Body of pancreas (tissue), 4 donors: ENCODE results near the gene C3orf18. TPM values are rescaled to one million over a fixed set of nuclear protein-coding genes. Genes with fewer than 3 reads are reported as not detected.
A peak's percentile ranks its signal among the peaks of the same experiment; 100 is the strongest.

Source experiments
- ATAC-seq: fragments of 150-250 bp; one replicate; pipeline ENCODE4 v1.9.1; 2016
- DNase-seq, 4 donors: peaks; one replicate each; pipeline ENCODE4 v3.0.0-alpha.2; 2019
- H3K27ac ChIP-seq, 4 donors: fragments of 200-600 bp; sonication (generic); 1 replicate in 3 of 4; 2 replicates in 1 of 4; pipeline versions ENCODE4 v1.5.1 to v1.6.1; 2016 to 2019; ENCODE audit warnings: mild to moderate bottlenecking in 1 of 4, mixed read lengths in 1 of 4, moderate library complexity in 1 of 4
- H3K27me3 ChIP-seq, 2 donors: fragments of 200-600 bp; sonication (generic); one replicate each; pipeline ENCODE4 v1.6.0; 2016; ENCODE audit warnings: mild to moderate bottlenecking in 1 of 2
- H3K36me3 ChIP-seq, 2 donors: fragments of 200-600 bp; sonication (generic); replicated peaks in 1 of 2; 2 replicates each; pipeline ENCODE4 v1.5.1; 2016; ENCODE audit warnings: low read depth in 2 of 2; ENCODE audit not compliant: insufficient read depth in 1 of 2
- H3K4me1 ChIP-seq: fragments of 200-600 bp; sonication (generic); one replicate; pipeline ENCODE4 v1.6.0; 2016
- H3K4me3 ChIP-seq, 2 donors: fragments of 200-600 bp; sonication (generic); 1 replicate in 1 of 2; 2 replicates in 1 of 2; pipeline ENCODE4 v1.5.1; 2016 to 2019
- H3K9me3 ChIP-seq, 3 donors: fragments of 200-600 bp; sonication (generic); 1 replicate in 2 of 3; 2 replicates in 1 of 3; pipeline ENCODE4 v1.5.1; 2016
- POLR2A ChIP-seq, 3 donors: fragments of 450-650 bp; IDR thresholded peaks; one replicate each; pipeline ENCODE4 v1.6.1; 2016; ENCODE audit warnings: antibody characterized with exemption in 3 of 3, mild to moderate bottlenecking in 2 of 3
- WGBS, 2 donors: methylation state at CpG; one replicate each; pipeline ENCODE4 v1.1.5; 2017; 5-methylcytosine and 5-hydroxymethylcytosine counted together
- intact Hi-C: fragments of 100-400 bp; cut with DNase I; formaldehyde crosslinking; loops from one replicate; pipeline ENCODE4 v1.15.1; 2023
- total RNA-seq, 2 donors: library from RNA; depleted of rRNA; stranded (reverse); fragments of >200 nt; gene quantifications; one replicate each; pipeline ENCODE4 v1.1.0, GENCODE V29; 2016
- TF ChIP-seq, protein P1 (sequence below), 7 experiments: fragments of 450-650 bp in 4 of 7; fragments of 200-600 bp in 3 of 7; sonication (generic) in 3 of 7; IDR thresholded peaks; one replicate each; pipeline ENCODE4 v1.5.1; 2016 to 2019; ENCODE audit warnings: antibody characterized with exemption in 7 of 7

C3orf18 gene
- total RNA-seq, 2 donors from 2014 or later = 6.3 to 11.4 TPM

- no peak for TF ChIP-seq POLR2A (IDR thresholded peaks at IDR 0.05)
- TF ChIP-seq, protein P1, sequence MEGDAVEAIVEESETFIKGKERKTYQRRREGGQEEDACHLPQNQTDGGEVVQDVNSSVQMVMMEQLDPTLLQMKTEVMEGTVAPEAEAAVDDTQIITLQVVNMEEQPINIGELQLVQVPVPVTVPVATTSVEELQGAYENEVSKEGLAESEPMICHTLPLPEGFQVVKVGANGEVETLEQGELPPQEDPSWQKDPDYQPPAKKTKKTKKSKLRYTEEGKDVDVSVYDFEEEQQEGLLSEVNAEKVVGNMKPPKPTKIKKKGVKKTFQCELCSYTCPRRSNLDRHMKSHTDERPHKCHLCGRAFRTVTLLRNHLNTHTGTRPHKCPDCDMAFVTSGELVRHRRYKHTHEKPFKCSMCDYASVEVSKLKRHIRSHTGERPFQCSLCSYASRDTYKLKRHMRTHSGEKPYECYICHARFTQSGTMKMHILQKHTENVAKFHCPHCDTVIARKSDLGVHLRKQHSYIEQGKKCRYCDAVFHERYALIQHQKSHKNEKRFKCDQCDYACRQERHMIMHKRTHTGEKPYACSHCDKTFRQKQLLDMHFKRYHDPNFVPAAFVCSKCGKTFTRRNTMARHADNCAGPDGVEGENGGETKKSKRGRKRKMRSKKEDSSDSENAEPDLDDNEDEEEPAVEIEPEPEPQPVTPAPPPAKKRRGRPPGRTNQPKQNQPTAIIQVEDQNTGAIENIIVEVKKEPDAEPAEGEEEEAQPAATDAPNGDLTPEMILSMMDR (IDR thresholded peaks at IDR 0.05) = no peak
Observed at GRCh38 chr3:50574444-50574831, 6.9 kb upstream of the C3orf18 start.

GRCh38 chr3:50573566-50574443 is 6.3 kb upstream of the C3orf18 start:
- TF ChIP-seq, protein P1 (IDR thresholded peaks at IDR 0.05) = no peak
- no peak for TF ChIP-seq POLR2A (IDR thresholded peaks at IDR 0.05)
- intact Hi-C loops = loop anchor here (2.0 kb wide), 1 partner anchor 41 kb away; no protein-coding TSS in a partner anchor

More at GRCh38 chr3:50574444-50574831, 6.9 kb upstream of the C3orf18 start:
- peaks cover 22% of the 10 kb centered on the region for H3K4me1 ChIP-seq
- ATAC-seq (no peak), DNase-seq (no peak)
- H3K36me3 ChIP-seq = no peaks in the 10 kb centered on the region
- no peak overlapping the region for H3K4me3 ChIP-seq
- 82% methylated on average over 1 of the region's 1 CpG; no CpG with 5 or more reads in 1 of the 2 donors for WGBS, 2 donors
- H3K27me3 ChIP-seq = no peaks in the 10 kb centered on the region
- intact Hi-C loops = no loop called here
- no peaks in the 10 kb centered on the region for H3K9me3 ChIP-seq
- H3K27ac ChIP-seq = no peak overlapping the region

GRCh38 chr3:50572801-50573371 is 5.3 kb upstream of the C3orf18 start:
- H3K27ac ChIP-seq = no peak overlapping the region
- H3K9me3 ChIP-seq = no peaks in the 10 kb centered on the region
- H3K36me3 ChIP-seq = no peaks in the 10 kb centered on the region
- WGBS, 2 donors = 74 to 77% methylated on average over 4 of the region's 4 CpGs
- intact Hi-C loops = loop anchor here (2.0 kb wide), 1 partner anchor 42 kb away; no protein-coding TSS in a partner anchor
- no peak for DNase-seq
- TF ChIP-seq, protein P1 (IDR thresholded peaks at IDR 0.05) = no peak
- no peak for TF ChIP-seq POLR2A (IDR thresholded peaks at IDR 0.05)
- H3K27me3 ChIP-seq = no peaks in the 10 kb centered on the region
- H3K4me3 ChIP-seq = no peak overlapping the region
- no peak for ATAC-seq
- peaks cover 27% of the 10 kb centered on the region for H3K4me1 ChIP-seq

More at GRCh38 chr3:50573566-50574443, 6.3 kb upstream of the C3orf18 start:
- Histone ChIP-seq H3K36me3 (no peaks in the 10 kb centered on the region), H3K9me3 (no peaks in the 10 kb centered on the region), H3K4me1 (peaks cover 22% of the 10 kb centered on the region), H3K27me3 (no peaks in the 10 kb centered on the region), H3K4me3 (no peak overlapping the region), H3K27ac (no peak overlapping the region)
- DNase-seq = no peak
- WGBS, 2 donors = 85% methylated on average over 3 to 8 of the region's 8 CpGs
- ATAC-seq = no peak

GRCh38 chr3:50572158-50572557 is 4.6 kb upstream of the C3orf18 start:
- WGBS, 2 donors = 7 to 17% methylated on average over 1 of the region's 1 CpG
- ATAC-seq (peak; percentile 39), DNase-seq (peak; percentile 78 to 84 (median 81))
- TF ChIP-seq, protein P1 (IDR thresholded peaks at IDR 0.05) = peak; percentile 85 to 98 (median 94)
- no peak for TF ChIP-seq POLR2A (IDR thresholded peaks at IDR 0.05)
- intact Hi-C loops = loop anchor here (2.0 kb wide), 1 partner anchor 43 kb away; no protein-coding TSS in a partner anchor
- Histone ChIP-seq H3K36me3 (no peaks in the 10 kb centered on the region), H3K4me3 (no peak overlapping the region), H3K27ac (no peak overlapping the region), H3K27me3 (no peaks in the 10 kb centered on the region), H3K4me1 (peaks cover 33% of the 10 kb centered on the region), H3K9me3 (no peaks in the 10 kb centered on the region)
